Calu3 (cell line): Measurements from ENCODE around the gene PITPNB. TPM values are rescaled to one million over a fixed set of nuclear protein-coding genes. Genes with fewer than 3 reads are reported as not detected.

Experiments
- BruUV-seq: library from RNA; stranded (reverse); fragments of 400-500 nt; replicated peaks from 2 replicates; lab custom pipeline; 2021; lab: Mats Ljungman, UMichigan
- CTCF ChIA-PET: fragments of 300-600 bp; sonication (Branson Sonifier 250); formaldehyde crosslinking; loops from one replicate; lab custom pipeline; 2022; ENCODE audit warnings: antibody characterized with exemption; lab: Charles Lee
- DNase-seq: peaks from one replicate; pipeline ENCODE4 v3.0.0; 2022
- H3K27ac Mint-ChIP-seq: one replicate; pipeline ENCODE4 v1.8.0; 2022; ENCODE audit warnings: mixed read lengths; ENCODE audit not compliant: unreplicated experiment
- H3K27me3 Mint-ChIP-seq: one replicate; pipeline ENCODE4 v1.8.0; 2022; ENCODE audit warnings: mixed read lengths; ENCODE audit not compliant: unreplicated experiment
- H3K36me3 Mint-ChIP-seq: one replicate; pipeline ENCODE4 v1.8.0; 2022; ENCODE audit warnings: mild to moderate bottlenecking, moderate library complexity, mixed read lengths; ENCODE audit not compliant: insufficient read depth, unreplicated experiment
- H3K4me1 Mint-ChIP-seq: one replicate; pipeline ENCODE4 v1.8.0; 2022; ENCODE audit warnings: mild to moderate bottlenecking, low read depth, mixed read lengths; ENCODE audit not compliant: unreplicated experiment
- H3K4me3 Mint-ChIP-seq: one replicate; pipeline ENCODE4 v1.8.0; 2022; ENCODE audit warnings: mild to moderate bottlenecking, low read depth, moderate library complexity, mixed read lengths; ENCODE audit not compliant: unreplicated experiment
- H3K9me3 Mint-ChIP-seq: one replicate; pipeline ENCODE4 v1.8.0; 2022; ENCODE audit warnings: low read depth, mixed read lengths; ENCODE audit not compliant: unreplicated experiment
- CTCF ChIP-seq: fragments of 200-600 bp; IDR thresholded peaks from one replicate; pipeline ENCODE4 v1.8.0; 2022; ENCODE audit warnings: antibody characterized with exemption; ENCODE audit not compliant: unreplicated experiment
- intact Hi-C: fragments of 100-400 bp; cut with micrococcal nuclease; formaldehyde crosslinking; loops from one replicate; pipeline ENCODE4 v1.10.0; 2022; ENCODE audit not compliant: unreplicated experiment
- total RNA-seq: library from RNA; stranded (reverse); gene quantifications from 2 replicates; pipeline ENCODE4 v1.2.3, GENCODE V29; 2022

Gene PITPNB
- total RNA-seq, 1 experiment from 2014 or later: 136 TPM

DNA sequence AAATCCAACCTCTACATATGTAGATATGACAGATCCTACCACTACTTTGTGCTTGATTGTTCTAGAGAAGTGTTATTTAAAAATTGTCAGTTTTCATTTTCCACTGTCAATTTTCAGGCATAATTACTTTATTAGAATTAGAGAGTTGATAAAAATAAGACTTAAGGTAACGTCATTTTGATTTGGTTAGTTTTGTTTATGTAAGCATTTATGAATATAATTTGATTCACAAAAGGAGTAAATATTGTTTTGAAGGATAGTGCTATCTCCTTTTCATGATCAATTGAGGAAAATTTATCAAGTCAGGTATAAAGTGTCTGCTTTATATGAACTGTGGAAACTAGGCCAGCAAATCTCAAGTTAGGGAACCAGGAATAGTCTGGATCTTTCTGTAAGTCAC, 42.6 kb upstream of the PITPNB start:
- intact Hi-C loops: no loop called here
- CTCF ChIA-PET: no interaction called here
- Mint-ChIP-seq H3K9me3 (no peaks in the 10 kb centered on the region), H3K27me3 (no peaks in the 10 kb centered on the region), H3K4me3 (no peak overlapping the region), H3K36me3 (no peaks in the 10 kb centered on the region), H3K4me1 (no peaks in the 10 kb centered on the region), H3K27ac (no peak overlapping the region)
- no peak for DNase-seq
- no TSS peak for BruUV-seq
- TF ChIP-seq CTCF: no peak

DNA sequence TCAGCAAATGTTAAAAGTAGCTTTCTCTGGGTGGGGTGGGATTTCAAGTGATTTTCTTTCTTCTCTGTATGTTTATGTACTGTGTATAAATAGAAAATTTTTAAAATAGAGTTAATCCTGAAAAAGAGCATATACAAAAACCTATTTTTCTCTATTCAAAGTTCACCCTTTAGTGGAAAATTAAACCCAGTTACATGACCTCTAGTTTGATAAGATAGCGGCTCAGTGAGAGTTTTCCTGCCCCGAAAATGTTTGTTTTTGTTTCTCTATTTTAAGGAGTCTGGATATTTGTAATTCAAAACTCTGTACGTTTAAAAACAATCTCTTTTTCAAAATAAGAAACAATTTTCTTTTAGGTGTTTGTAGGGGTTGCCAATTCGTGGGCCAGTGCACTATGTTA, 42.1 kb upstream of the PITPNB start:
- no TSS peak for BruUV-seq
- no peak for DNase-seq
- CTCF ChIA-PET: interaction anchor here (0.6 kb wide), 1 partner anchor 19 kb away, joined by 5 read pairs; no protein-coding TSS in a partner anchor
- Mint-ChIP-seq H3K4me3 (no peak overlapping the region), H3K27ac (no peak overlapping the region), H3K4me1 (no peaks in the 10 kb centered on the region), H3K36me3 (no peaks in the 10 kb centered on the region), H3K27me3 (no peaks in the 10 kb centered on the region), H3K9me3 (no peaks in the 10 kb centered on the region)
- intact Hi-C loops: no loop called here
- no peak for TF ChIP-seq CTCF

DNA sequence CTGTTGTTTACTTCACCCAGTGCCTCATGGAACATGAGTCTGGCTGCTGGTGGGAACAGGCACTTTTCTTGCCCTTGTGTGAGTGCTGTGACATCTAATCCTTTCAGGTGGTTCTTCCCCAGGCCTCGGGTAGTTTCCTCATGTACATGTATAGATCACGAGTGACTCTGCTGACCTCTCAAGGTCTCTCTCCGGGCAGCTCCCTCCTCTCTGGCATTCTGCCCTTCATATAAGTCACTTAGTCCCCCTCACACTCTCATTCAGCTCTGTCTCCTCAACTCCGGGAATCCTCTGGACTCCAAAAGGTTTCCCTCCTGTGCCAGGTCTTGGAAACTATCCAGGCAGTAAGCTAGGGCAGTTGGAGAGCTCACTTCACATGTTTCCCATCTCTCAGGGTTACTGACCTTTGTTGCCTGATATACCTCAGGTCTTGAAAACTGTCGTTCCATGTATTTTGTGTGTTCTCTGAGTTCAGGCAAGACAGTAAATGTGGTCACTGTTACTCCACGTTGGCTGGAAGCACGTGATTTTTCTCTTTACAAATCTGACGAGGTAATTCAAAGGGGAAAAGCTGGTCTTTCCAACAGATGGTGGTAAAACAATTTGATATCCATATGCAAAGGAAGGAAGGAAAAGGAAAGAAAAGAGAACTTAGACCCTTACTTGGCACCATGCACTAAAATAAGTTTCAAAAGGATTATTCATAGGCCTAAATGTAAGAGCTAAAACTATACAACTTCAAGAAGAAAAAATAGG, 40.5 kb upstream of the PITPNB start:
- Mint-ChIP-seq H3K27ac (no peak overlapping the region), H3K36me3 (no peaks in the 10 kb centered on the region), H3K27me3 (no peaks in the 10 kb centered on the region), H3K4me3 (no peak overlapping the region), H3K9me3 (no peaks in the 10 kb centered on the region), H3K4me1 (no peaks in the 10 kb centered on the region)
- CTCF ChIA-PET: interaction anchor here (0.6 to 1.1 kb wide), 3 partner anchors 9 to 14 kb away, joined by 3 to 5 read pairs (median 4); no protein-coding TSS in a partner anchor
- DNase-seq: no peak
- no TSS peak for BruUV-seq
- intact Hi-C loops: no loop called here
- no peak for TF ChIP-seq CTCF

- CTCF ChIA-PET: interaction anchor here (0.6 to 1.5 kb wide), 2 partner anchors 53 to 1116 kb away, joined by 3 read pairs; no protein-coding TSS in a partner anchor
- BruUV-seq: no TSS peak
- no peak for DNase-seq
- no peak for TF ChIP-seq CTCF
- H3K9me3 Mint-ChIP-seq: no peaks in the 10 kb centered on the region
- H3K4me1 Mint-ChIP-seq: peaks cover 10% of the 10 kb centered on the region
- intact Hi-C loops: no loop called here
- no peak overlapping the region for H3K4me3 Mint-ChIP-seq
- no peaks in the 10 kb centered on the region for H3K27me3 Mint-ChIP-seq
- no peaks in the 10 kb centered on the region for H3K36me3 Mint-ChIP-seq
- no peak overlapping the region for H3K27ac Mint-ChIP-seq
These were observed 33.7 kb upstream of the PITPNB start for GRCh38 chr22:27952779-27953178.
